K562 (cell line): ENCODE results near the gene OR2V2. TPM values are rescaled to one million over a fixed set of nuclear protein-coding genes. Genes with fewer than 3 reads are reported as not detected.

Experiments
- ARID2 ChIP-seq: fragments of 450-650 bp; IDR thresholded peaks from 2 replicates; pipeline ENCODE4 v1.6.1; 2017; ENCODE audit warnings: antibody characterized with exemption, mild to moderate bottlenecking
- BCLAF1 ChIP-seq, 2 experiments: fragments of 450-650 bp in 1 of 2; IDR thresholded peaks; 2 replicates each; pipeline ENCODE4 v1.6.1; 2011 to 2017; ENCODE audit warnings: low read depth in 2 of 2, antibody characterized with exemption in 1 of 2, borderline replicate concordance in 1 of 2, low read length in 1 of 2, mild to moderate bottlenecking in 1 of 2, mixed read lengths in 1 of 2; ENCODE audit not compliant: control insufficient read depth in 1 of 2
- BRD9 ChIP-seq: fragments of 450-650 bp; IDR thresholded peaks from 2 replicates; pipeline ENCODE4 v1.6.1; 2018; ENCODE audit warnings: low read depth; ENCODE audit not compliant: partially characterized antibody
- DNMT1 ChIP-seq: fragments of 450-650 bp; IDR thresholded peaks from 2 replicates; pipeline ENCODE4 v1.6.1; 2016; ENCODE audit warnings: antibody characterized with exemption, mild to moderate bottlenecking
- EHMT2 ChIP-seq: fragments of 450-650 bp; IDR thresholded peaks from 2 replicates; pipeline ENCODE4 v1.6.1; 2018; ENCODE audit warnings: antibody characterized with exemption
- FOXM1 ChIP-seq, 2 experiments: fragments of 450-650 bp in 1 of 2; sonication (generic) in 1 of 2; formaldehyde crosslinking in 1 of 2; IDR thresholded peaks; 2 replicates each; pipeline versions ENCODE4 v1.6.1 to v1.9.0; 2017 to 2022; ENCODE audit warnings: low read depth in 2 of 2, mild to moderate bottlenecking in 2 of 2, missing genetic modification reagents in 1 of 2, moderate library complexity in 1 of 2
- FUS ChIP-seq: fragments of 200-400 bp; formaldehyde crosslinking; optimal IDR thresholded peaks from 2 replicates; pipeline ENCODE3; 2017; ENCODE audit warnings: low read depth, low read length
- HNRNPUL1 ChIP-seq: fragments of 200-400 bp; formaldehyde crosslinking; IDR thresholded peaks from 2 replicates; pipeline ENCODE4 v1.6.1; 2017; ENCODE audit warnings: low read length
- L3MBTL2 ChIP-seq: fragments of 450-650 bp; IDR thresholded peaks from 2 replicates; pipeline ENCODE4 v1.6.1; 2016; ENCODE audit warnings: mild to moderate bottlenecking, moderate library complexity
- LARP7 ChIP-seq: fragments of 450-650 bp; IDR thresholded peaks from 2 replicates; pipeline ENCODE4 v1.6.1; 2016
- MBD2 ChIP-seq: sonication (generic); IDR thresholded peaks from 2 replicates; pipeline ENCODE4 v1.6.1; 2016; ENCODE audit warnings: low read depth, borderline replicate concordance
- MTA2 ChIP-seq: fragments of 450-650 bp; IDR thresholded peaks from 2 replicates; pipeline ENCODE4 v1.6.1; 2016; ENCODE audit warnings: low read depth
- NCOA1 ChIP-seq: fragments of 450-650 bp; IDR thresholded peaks from 2 replicates; pipeline ENCODE4 v1.6.1; 2016; ENCODE audit warnings: low read depth
- NR3C1 ChIP-seq: sonication (generic); formaldehyde crosslinking; IDR thresholded peaks from 2 replicates; pipeline ENCODE4 v1.8.1; 2022; ENCODE audit warnings: missing genetic modification reagents
- RBFOX2 ChIP-seq: fragments of 200-400 bp; formaldehyde crosslinking; IDR thresholded peaks from 2 replicates; pipeline ENCODE4 v1.6.1; 2017; ENCODE audit warnings: low read depth, mild to moderate bottlenecking, low read length, moderate library complexity
- RBM25 ChIP-seq: fragments of 200-400 bp; formaldehyde crosslinking; IDR thresholded peaks from 2 replicates; pipeline ENCODE4 v1.6.1; 2018; ENCODE audit warnings: low read length, low read depth, moderate library complexity; ENCODE audit not compliant: severe bottlenecking
- SMARCE1 ChIP-seq: fragments of 450-650 bp; IDR thresholded peaks from 2 replicates; pipeline ENCODE4 v1.7.1; 2016; ENCODE audit warnings: mild to moderate bottlenecking
- SUPT5H ChIP-seq: fragments of 450-650 bp; IDR thresholded peaks from 2 replicates; pipeline ENCODE4 v1.6.1; 2016
- TAF7 ChIP-seq: fragments of 450-650 bp; IDR thresholded peaks from 2 replicates; pipeline ENCODE4 v1.6.1; 2016; ENCODE audit warnings: missing genetic modification characterization, missing compliant biosample characterization
- ZNF395 ChIP-seq: fragments of 200-800 bp; sonication (Bioruptor generic); IDR thresholded peaks from 2 replicates; pipeline ENCODE4 v1.6.1; 2017; ENCODE audit warnings: missing genetic modification characterization, missing compliant biosample characterization
- ZZZ3 ChIP-seq: fragments of 450-650 bp; IDR thresholded peaks from 2 replicates; pipeline ENCODE4 v1.6.1; 2016; ENCODE audit warnings: antibody characterized with exemption, mild to moderate bottlenecking, moderate library complexity
- polyA plus RNA-seq, 8 experiments: library from polyadenylated mRNA; depleted of rRNA in 4 of 8; stranded (reverse) in 5 of 8; unstranded in 3 of 8; fragments of >200 nt; fragmentation: Nextera tagmentation in 2 of 8; fragmentation: Illumina TruSeq in 1 of 8; extraction: Ambion mirVana in 2 of 8; extraction: Trizol in 1 of 8; gene quantifications; 2 replicates each; pipeline versions ENCODE4 v1.2.1 to v1.2.3, GENCODE V29; 2011 to 2014; ENCODE audit warnings: inconsistent platforms in 1 of 8, missing spikeins in 1 of 8
- total RNA-seq, 7 experiments: library from RNA; depleted of rRNA in 6 of 7; stranded (reverse); fragments of >200 nt in 6 of 7; fragmentation: Illumina TruSeq in 2 of 7; extraction: Trizol in 2 of 7; gene quantifications; 2 replicates each; pipeline versions ENCODE4 v1.2.1 to v1.2.3, GENCODE V29; 2011 to 2021; ENCODE audit warnings: low replicate concordance in 1 of 7
- TF ChIP-seq, protein P1 (sequence below): fragments of 450-650 bp; IDR thresholded peaks from 2 replicates; pipeline ENCODE4 v1.7.0; 2016; ENCODE audit warnings: borderline replicate concordance
- TF ChIP-seq, protein P2 (sequence below), 2 experiments: fragments of 450-650 bp in 1 of 2; sonication (generic) in 1 of 2; formaldehyde crosslinking; conservative IDR thresholded peaks; 2 replicates each; pipeline versions ENCODE4 v1.4.0 to v1.8.1; 2020 to 2022; ENCODE audit warnings: mild to moderate bottlenecking in 1 of 2, missing genetic modification reagents in 1 of 2

Gene OR2V2
- total and polyA plus RNA-seq, 9 of the 15 experiments (the other 6 are each of a cell fraction or from before 2014, with no cell fraction given): 0.01 TPM; not detected in 8

GRCh38 chr5:181163487-181164075 lies 16.2 kb downstream of the OR2V2 start (continued):
- TF ChIP-seq BCLAF1 (IDR thresholded peaks at IDR 0.05; ENCODE audit: borderline replicate concordance in 1 of 2, control insufficient read depth in 1 of 2, low read depth in 2 of 2, low read length in 1 of 2) (no peak), SMARCE1 (peak; percentile 53; the same call in 1 of the 2 replicates), ZZZ3 (no peak), ZNF395 (CRISPR knock-in tag) (peak; percentile 71; the same call in 1 of the 2 replicates), MBD2 (no peak), LARP7 (peak; percentile 83; the same call in 1 of the 2 replicates), DNMT1 (no peak), NR3C1 (no peak), HNRNPUL1 (no peak), BRD9 (peak; percentile 61), ARID2 (peak; percentile 70; the same call in 1 of the 2 replicates), FUS (no peak), MTA2 (peak; percentile 18; the same call in 1 of the 2 replicates), RBFOX2 (peak; percentile 54; the same call in 1 of the 2 replicates), NCOA1 (no peak), SUPT5H (peak; percentile 57; the same call in 1 of the 2 replicates), FOXM1 (IDR thresholded peaks at IDR 0.05; ENCODE audit: low read depth) (no peak), FOXM1 (CRISPR knock-in tag; IDR thresholded peaks at IDR 0.05; ENCODE audit: low read depth) (no peak), L3MBTL2 (peak; percentile 83), TAF7 (no peak), EHMT2 (peak; percentile 57; the same call in 1 of the 2 replicates), RBM25 (no peak)
- TF ChIP-seq, protein P1, sequence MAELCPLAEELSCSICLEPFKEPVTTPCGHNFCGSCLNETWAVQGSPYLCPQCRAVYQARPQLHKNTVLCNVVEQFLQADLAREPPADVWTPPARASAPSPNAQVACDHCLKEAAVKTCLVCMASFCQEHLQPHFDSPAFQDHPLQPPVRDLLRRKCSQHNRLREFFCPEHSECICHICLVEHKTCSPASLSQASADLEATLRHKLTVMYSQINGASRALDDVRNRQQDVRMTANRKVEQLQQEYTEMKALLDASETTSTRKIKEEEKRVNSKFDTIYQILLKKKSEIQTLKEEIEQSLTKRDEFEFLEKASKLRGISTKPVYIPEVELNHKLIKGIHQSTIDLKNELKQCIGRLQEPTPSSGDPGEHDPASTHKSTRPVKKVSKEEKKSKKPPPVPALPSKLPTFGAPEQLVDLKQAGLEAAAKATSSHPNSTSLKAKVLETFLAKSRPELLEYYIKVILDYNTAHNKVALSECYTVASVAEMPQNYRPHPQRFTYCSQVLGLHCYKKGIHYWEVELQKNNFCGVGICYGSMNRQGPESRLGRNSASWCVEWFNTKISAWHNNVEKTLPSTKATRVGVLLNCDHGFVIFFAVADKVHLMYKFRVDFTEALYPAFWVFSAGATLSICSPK: 0 out of 2 replicates have a peak, but pooled peaks have one; percentile 15
- TF ChIP-seq, protein P2, sequence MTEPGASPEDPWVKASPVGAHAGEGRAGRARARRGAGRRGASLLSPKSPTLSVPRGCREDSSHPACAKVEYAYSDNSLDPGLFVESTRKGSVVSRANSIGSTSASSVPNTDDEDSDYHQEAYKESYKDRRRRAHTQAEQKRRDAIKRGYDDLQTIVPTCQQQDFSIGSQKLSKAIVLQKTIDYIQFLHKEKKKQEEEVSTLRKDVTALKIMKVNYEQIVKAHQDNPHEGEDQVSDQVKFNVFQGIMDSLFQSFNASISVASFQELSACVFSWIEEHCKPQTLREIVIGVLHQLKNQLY (CRISPR knock-in tag; conservative IDR thresholded peaks at IDR 0.05): no peak
